Panc1 (cell line): ENCODE data around the gene FAM163A.

Experiments used
- POLR2AphosphoS5 ChIP-seq: IDR thresholded peaks from 2 replicates; pipeline ENCODE4 v1.6.1; 2012; ENCODE audit warnings: mild to moderate bottlenecking, low read depth, low read length, moderate library complexity
- TF ChIP-seq, protein P1 (sequence below): fragments of 450-650 bp; IDR thresholded peaks from 2 replicates; pipeline ENCODE4 v1.5.1; 2017; ENCODE audit warnings: mild to moderate bottlenecking

DNA sequence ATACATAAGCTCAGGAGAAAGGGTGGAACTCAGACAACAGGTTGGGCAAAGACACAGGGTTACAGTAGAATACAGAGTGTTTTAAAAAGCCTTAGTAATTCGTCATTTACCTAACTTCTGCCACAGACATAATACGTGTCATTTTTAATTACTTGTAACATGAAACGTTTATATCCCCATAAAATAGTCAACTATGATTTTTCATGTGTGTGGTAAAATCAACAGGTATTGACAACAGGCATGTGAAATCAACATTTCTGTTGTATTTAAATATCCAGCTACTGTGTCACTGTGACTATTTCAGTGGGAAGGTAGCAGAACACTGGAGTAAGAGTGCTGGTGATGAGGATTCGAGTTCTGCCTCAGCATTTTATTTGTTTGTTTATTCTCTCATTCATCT lies 5.7 kb downstream of the FAM163A start:
- TF ChIP-seq, protein P1, sequence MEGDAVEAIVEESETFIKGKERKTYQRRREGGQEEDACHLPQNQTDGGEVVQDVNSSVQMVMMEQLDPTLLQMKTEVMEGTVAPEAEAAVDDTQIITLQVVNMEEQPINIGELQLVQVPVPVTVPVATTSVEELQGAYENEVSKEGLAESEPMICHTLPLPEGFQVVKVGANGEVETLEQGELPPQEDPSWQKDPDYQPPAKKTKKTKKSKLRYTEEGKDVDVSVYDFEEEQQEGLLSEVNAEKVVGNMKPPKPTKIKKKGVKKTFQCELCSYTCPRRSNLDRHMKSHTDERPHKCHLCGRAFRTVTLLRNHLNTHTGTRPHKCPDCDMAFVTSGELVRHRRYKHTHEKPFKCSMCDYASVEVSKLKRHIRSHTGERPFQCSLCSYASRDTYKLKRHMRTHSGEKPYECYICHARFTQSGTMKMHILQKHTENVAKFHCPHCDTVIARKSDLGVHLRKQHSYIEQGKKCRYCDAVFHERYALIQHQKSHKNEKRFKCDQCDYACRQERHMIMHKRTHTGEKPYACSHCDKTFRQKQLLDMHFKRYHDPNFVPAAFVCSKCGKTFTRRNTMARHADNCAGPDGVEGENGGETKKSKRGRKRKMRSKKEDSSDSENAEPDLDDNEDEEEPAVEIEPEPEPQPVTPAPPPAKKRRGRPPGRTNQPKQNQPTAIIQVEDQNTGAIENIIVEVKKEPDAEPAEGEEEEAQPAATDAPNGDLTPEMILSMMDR = no peak
- no peak for TF ChIP-seq POLR2AphosphoS5
